Thyroid gland (tissue), 4 donors: ENCODE results near the gene YTHDF1.

Source experiments
- POLR2A ChIP-seq, 2 donors: fragments of 450-650 bp; IDR thresholded peaks; one replicate each; pipeline ENCODE4 v1.6.1; 2017; ENCODE audit warnings: antibody characterized with exemption in 2 of 2, mild to moderate bottlenecking in 2 of 2, moderate library complexity in 1 of 2
- TF ChIP-seq, protein P1 (sequence below), 6 experiments: fragments of 200-600 bp in 3 of 6; fragments of 450-650 bp in 3 of 6; sonication (generic) in 3 of 6; IDR thresholded peaks; one replicate each; pipeline ENCODE4 v1.5.1; 2016 to 2019; ENCODE audit warnings: antibody characterized with exemption in 6 of 6, mild to moderate bottlenecking in 2 of 6, inconsistent platforms in 1 of 6, moderate library complexity in 1 of 6

DNA sequence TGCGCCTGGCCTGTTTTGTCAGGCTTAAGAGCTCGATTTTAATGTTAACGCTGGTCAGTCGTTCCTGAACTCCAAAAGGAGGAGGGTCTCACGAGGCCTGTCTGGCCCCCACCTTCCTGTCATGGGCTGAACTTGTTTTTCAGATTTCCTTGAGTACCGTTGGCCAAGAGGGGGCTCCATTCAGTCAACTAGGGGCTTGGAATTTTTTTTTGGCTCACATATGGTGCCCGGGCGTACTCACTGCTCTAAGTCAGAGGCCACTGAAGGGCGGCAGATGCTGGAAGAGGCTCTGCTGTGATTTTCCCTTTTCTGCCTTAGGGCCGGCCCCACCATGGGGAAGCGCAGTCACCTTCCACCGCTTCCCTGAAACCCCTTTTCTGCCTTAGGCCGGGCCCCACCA, 12.9 kb upstream of the YTHDF1 start:
- TF ChIP-seq, protein P1, sequence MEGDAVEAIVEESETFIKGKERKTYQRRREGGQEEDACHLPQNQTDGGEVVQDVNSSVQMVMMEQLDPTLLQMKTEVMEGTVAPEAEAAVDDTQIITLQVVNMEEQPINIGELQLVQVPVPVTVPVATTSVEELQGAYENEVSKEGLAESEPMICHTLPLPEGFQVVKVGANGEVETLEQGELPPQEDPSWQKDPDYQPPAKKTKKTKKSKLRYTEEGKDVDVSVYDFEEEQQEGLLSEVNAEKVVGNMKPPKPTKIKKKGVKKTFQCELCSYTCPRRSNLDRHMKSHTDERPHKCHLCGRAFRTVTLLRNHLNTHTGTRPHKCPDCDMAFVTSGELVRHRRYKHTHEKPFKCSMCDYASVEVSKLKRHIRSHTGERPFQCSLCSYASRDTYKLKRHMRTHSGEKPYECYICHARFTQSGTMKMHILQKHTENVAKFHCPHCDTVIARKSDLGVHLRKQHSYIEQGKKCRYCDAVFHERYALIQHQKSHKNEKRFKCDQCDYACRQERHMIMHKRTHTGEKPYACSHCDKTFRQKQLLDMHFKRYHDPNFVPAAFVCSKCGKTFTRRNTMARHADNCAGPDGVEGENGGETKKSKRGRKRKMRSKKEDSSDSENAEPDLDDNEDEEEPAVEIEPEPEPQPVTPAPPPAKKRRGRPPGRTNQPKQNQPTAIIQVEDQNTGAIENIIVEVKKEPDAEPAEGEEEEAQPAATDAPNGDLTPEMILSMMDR (IDR thresholded peaks at IDR 0.05) = no peak
- no peak for TF ChIP-seq POLR2A (IDR thresholded peaks at IDR 0.05)
